Measurements from ENCODE around the gene BIRC2. TPM values are rescaled to one million over a fixed set of nuclear protein-coding genes. Genes with fewer than 3 reads are reported as not detected.

The BIRC2 gene
- total and polyA plus RNA-seq, 4 donors = 16.7 to 99.9 (median 28.9) TPM

- H3K36me3 ChIP-seq (ENCODE audit: control insufficient read depth in 4 of 4, insufficient read depth in 4 of 4, low read length in 4 of 4) = peaks cover 12 to 39% (median 33%) of the 10 kb centered on the region in 4 donors
Observed at GRCh38 chr11:102391549-102392237, 44.7 kb downstream of the BIRC2 start.

GRCh38 chr11:102393272-102393730 is 46.3 kb downstream of the BIRC2 start:
- ATAC-seq (ENCODE audit: insufficient read depth, low FRiP score) = no peak
- Histone ChIP-seq H3K9me3 (ENCODE audit: control insufficient read depth in 4 of 4, insufficient read depth in 3 of 4, low read length in 3 of 4) (no peaks in the 10 kb centered on the region), H3K4me1 (ENCODE audit: control insufficient read depth in 5 of 5, insufficient read depth in 5 of 5, low read length in 5 of 5) (peaks cover 0 to 2% (median 0%) of the 10 kb centered on the region in 5 donors), H3K36me3 (ENCODE audit: control insufficient read depth in 4 of 4, insufficient read depth in 4 of 4, low read length in 4 of 4) (peaks cover 6 to 36% (median 32%) of the 10 kb centered on the region in 4 donors), H3K4me3 (no peak overlapping the region), H3K9ac (ENCODE audit: insufficient read depth in 1 of 2, low read length in 2 of 2) (no peak overlapping the region), H3K27me3 (ENCODE audit: control insufficient read depth in 3 of 3, insufficient read depth in 3 of 3, low read length in 2 of 3) (no peaks in the 10 kb centered on the region), H3K27ac (ENCODE audit: low read depth in 1 of 2, low read length in 1 of 2) (no peak overlapping the region)
- WGBS, 2 donors = 95 to 97% methylated on average over 2 of the region's 2 CpGs
- TF ChIP-seq CTCF (IDR thresholded peaks at IDR 0.05; ENCODE audit: control extremely low read depth, extremely low read depth) = no peak
- DNase-seq = no peak

More at GRCh38 chr11:102391549-102392237, 44.7 kb downstream of the BIRC2 start:
- Histone ChIP-seq H3K9me3 (ENCODE audit: control insufficient read depth in 4 of 4, insufficient read depth in 3 of 4, low read length in 3 of 4) (no peaks in the 10 kb centered on the region), H3K27me3 (ENCODE audit: control insufficient read depth in 3 of 3, insufficient read depth in 3 of 3, low read length in 2 of 3) (no peaks in the 10 kb centered on the region), H3K9ac (ENCODE audit: insufficient read depth in 1 of 2, low read length in 2 of 2) (no peak overlapping the region), H3K27ac (ENCODE audit: low read depth in 1 of 2, low read length in 1 of 2) (peak overlapping the region in 1 of 2 donors; percentile 27), H3K4me1 (ENCODE audit: control insufficient read depth in 5 of 5, insufficient read depth in 5 of 5, low read length in 5 of 5) (peaks cover 0 to 2% (median 0%) of the 10 kb centered on the region in 5 donors), H3K4me3 (no peak overlapping the region)
- 92 to 95% methylated on average over 4 of the region's 4 CpGs for WGBS, 2 donors
- no peak for DNase-seq
- ATAC-seq (ENCODE audit: insufficient read depth, low FRiP score) = no peak
- TF ChIP-seq CTCF (IDR thresholded peaks at IDR 0.05; ENCODE audit: control extremely low read depth, extremely low read depth) = no peak

GRCh38 chr11:102395720-102396393 is 48.8 kb downstream of the BIRC2 start:
- H3K9ac ChIP-seq (ENCODE audit: insufficient read depth in 1 of 2, low read length in 2 of 2) = no peak overlapping the region
- H3K4me3 ChIP-seq = no peak overlapping the region
- no peak for TF ChIP-seq CTCF (IDR thresholded peaks at IDR 0.05; ENCODE audit: control extremely low read depth, extremely low read depth)
- DNase-seq (no peak), ATAC-seq (ENCODE audit: insufficient read depth, low FRiP score) (no peak)
- H3K27ac ChIP-seq (ENCODE audit: low read depth in 1 of 2, low read length in 1 of 2) = no peak overlapping the region
- no peaks in the 10 kb centered on the region for H3K9me3 ChIP-seq (ENCODE audit: control insufficient read depth in 4 of 4, insufficient read depth in 3 of 4, low read length in 3 of 4)
- H3K4me1 ChIP-seq (ENCODE audit: control insufficient read depth in 5 of 5, insufficient read depth in 5 of 5, low read length in 5 of 5) = peaks cover 0 to 2% (median 0%) of the 10 kb centered on the region in 5 donors
- H3K36me3 ChIP-seq (ENCODE audit: control insufficient read depth in 4 of 4, insufficient read depth in 4 of 4, low read length in 4 of 4) = peaks cover 4 to 37% (median 26%) of the 10 kb centered on the region in 4 donors
- WGBS, 2 donors = 84 to 91% methylated on average over 6 of the region's 6 CpGs
- no peaks in the 10 kb centered on the region for H3K27me3 ChIP-seq (ENCODE audit: control insufficient read depth in 3 of 3, insufficient read depth in 3 of 3, low read length in 2 of 3)

Data from lung (tissue), 12 donors.